Measurements from ENCODE around the gene PALD1. TPM values are rescaled to one million over a fixed set of nuclear protein-coding genes. Genes with fewer than 3 reads are reported as not detected.
"Not testable (repeated sequence)": the region's sequence is repeated elsewhere in the genome, so short reads cannot be mapped to it uniquely, and the experiment has no call there.

PALD1 gene
- total RNA-seq, 2 donors from 2014 or later = 17.3 to 19.7 TPM

GRCh38 chr10:70607936-70608335 lies 129.4 kb downstream of the PALD1 start:
- H3K4me1 Mint-ChIP-seq = no peaks in the 10 kb centered on the region
- DNase-seq = no peak
- Histone ChIP-seq H3K36me3 (ENCODE audit: control insufficient read depth, insufficient read depth, low read length) (no peaks in the 10 kb centered on the region), H3K4me1 (ENCODE audit: control insufficient read depth, insufficient read depth, low read length) (no peaks in the 10 kb centered on the region), H3K9me3 (ENCODE audit: control insufficient read depth, low read length) (no peaks in the 10 kb centered on the region), H3K9ac (ENCODE audit: extremely low read depth, low read length, poor library complexity, severe bottlenecking) (no peak overlapping the region), H3K27me3 (ENCODE audit: control insufficient read depth, insufficient read depth, low read length, poor library complexity, severe bottlenecking) (no peaks in the 10 kb centered on the region), H3K4me3 (ENCODE audit: low read length) (no peak overlapping the region), H3K27ac (ENCODE audit: low read depth, low read length) (no peak overlapping the region)
- H3K9me3 Mint-ChIP-seq = peaks cover 2% of the 10 kb centered on the region
- H3K27me3 Mint-ChIP-seq (ENCODE audit: insufficient read depth) = no peaks in the 10 kb centered on the region
- H3K36me3 Mint-ChIP-seq (ENCODE audit: low read depth) = no peaks in the 10 kb centered on the region
- H3K4me3 Mint-ChIP-seq = no peak overlapping the region
- no peak for TF ChIP-seq CTCF (conservative IDR thresholded peaks at IDR 0.05)
- H3K27ac Mint-ChIP-seq = no peak overlapping the region
- WGBS, 2 experiments (ENCODE audit: insufficient coverage in 1 of 2, insufficient read length in 1 of 2) = 92 to 100% methylated on average over 4 of the region's 4 CpGs

- H3K9me3 Mint-ChIP-seq = peaks cover 2% of the 10 kb centered on the region
- H3K27me3 ChIP-seq (ENCODE audit: control insufficient read depth, insufficient read depth, low read length, poor library complexity, severe bottlenecking) = no peaks in the 10 kb centered on the region
- no peaks in the 10 kb centered on the region for H3K36me3 ChIP-seq (ENCODE audit: control insufficient read depth, insufficient read depth, low read length)
- H3K27ac ChIP-seq (ENCODE audit: low read depth, low read length) = no peak overlapping the region
- no peaks in the 10 kb centered on the region for H3K36me3 Mint-ChIP-seq (ENCODE audit: low read depth)
- WGBS, 2 experiments (ENCODE audit: insufficient coverage in 1 of 2, insufficient read length in 1 of 2) = 91 to 96% methylated on average over 2 of the region's 2 CpGs
- no peak for TF ChIP-seq CTCF (conservative IDR thresholded peaks at IDR 0.05)
- no peak overlapping the region for H3K4me3 ChIP-seq (ENCODE audit: low read length)
- no peaks in the 10 kb centered on the region for H3K9me3 ChIP-seq (ENCODE audit: control insufficient read depth, low read length)
- H3K27me3 Mint-ChIP-seq (ENCODE audit: insufficient read depth) = no peaks in the 10 kb centered on the region
- no peaks in the 10 kb centered on the region for H3K4me1 Mint-ChIP-seq
- no peaks in the 10 kb centered on the region for H3K4me1 ChIP-seq (ENCODE audit: control insufficient read depth, insufficient read depth, low read length)
- H3K9ac ChIP-seq (ENCODE audit: extremely low read depth, low read length, poor library complexity, severe bottlenecking) = no peak overlapping the region
- no peak overlapping the region for H3K27ac Mint-ChIP-seq
- H3K4me3 Mint-ChIP-seq = no peak overlapping the region
- DNase-seq = no peak
Observed at GRCh38 chr10:70613941-70614340, 135.4 kb downstream of the PALD1 start.

DNA sequence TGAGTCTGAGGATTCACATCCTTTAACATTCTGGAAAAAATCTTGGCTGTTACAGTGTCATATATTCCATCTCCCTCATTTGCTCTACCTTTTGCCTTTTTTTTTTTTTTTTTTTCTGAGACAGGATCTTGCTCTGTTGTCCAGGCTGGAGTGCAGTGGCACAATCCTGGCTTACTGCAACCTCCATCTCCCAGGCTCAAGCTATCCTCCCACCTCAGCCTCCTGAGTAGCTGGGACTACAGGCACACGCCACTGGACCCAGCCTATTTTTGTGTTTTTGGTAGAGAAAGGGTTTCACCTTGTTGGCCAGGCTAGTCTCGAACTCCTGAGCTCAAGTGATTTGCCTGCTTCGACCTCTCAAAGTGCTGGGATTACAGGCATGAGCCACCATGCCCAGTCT lies 135.8 kb downstream of the PALD1 start:
- H3K4me1 Mint-ChIP-seq; H3K9ac ChIP-seq (ENCODE audit: extremely low read depth, low read length, poor library complexity, severe bottlenecking); H3K4me1 ChIP-seq (ENCODE audit: control insufficient read depth, insufficient read depth, low read length); H3K36me3 Mint-ChIP-seq (ENCODE audit: low read depth); H3K36me3 ChIP-seq (ENCODE audit: control insufficient read depth, insufficient read depth, low read length); H3K27ac ChIP-seq (ENCODE audit: low read depth, low read length); H3K4me3 ChIP-seq (ENCODE audit: low read length); H3K9me3 Mint-ChIP-seq; H3K27me3 ChIP-seq (ENCODE audit: control insufficient read depth, insufficient read depth, low read length, poor library complexity, severe bottlenecking); H3K27ac Mint-ChIP-seq; H3K4me3 Mint-ChIP-seq; H3K9me3 ChIP-seq (ENCODE audit: control insufficient read depth, low read length); H3K27me3 Mint-ChIP-seq (ENCODE audit: insufficient read depth); DNase-seq: not testable (repeated sequence)
- WGBS, 2 experiments (ENCODE audit: insufficient coverage in 1 of 2, insufficient read length in 1 of 2) = 94 to 96% methylated on average over 2 to 3 of the region's 3 CpGs

- DNase-seq = no peak
- H3K4me3 Mint-ChIP-seq = no peak overlapping the region
- H3K27ac Mint-ChIP-seq = no peak overlapping the region
- peaks cover 2% of the 10 kb centered on the region for H3K36me3 Mint-ChIP-seq (ENCODE audit: low read depth)
- no peaks in the 10 kb centered on the region for H3K4me1 ChIP-seq (ENCODE audit: control insufficient read depth, insufficient read depth, low read length)
- peaks cover 12% of the 10 kb centered on the region for H3K9me3 ChIP-seq (ENCODE audit: control insufficient read depth, low read length)
- no peaks in the 10 kb centered on the region for H3K4me1 Mint-ChIP-seq
- no peak overlapping the region for H3K9ac ChIP-seq (ENCODE audit: extremely low read depth, low read length, poor library complexity, severe bottlenecking)
- no peaks in the 10 kb centered on the region for H3K27me3 ChIP-seq (ENCODE audit: control insufficient read depth, insufficient read depth, low read length, poor library complexity, severe bottlenecking)
- H3K4me3 ChIP-seq (ENCODE audit: low read length) = no peak overlapping the region
- no peaks in the 10 kb centered on the region for H3K27me3 Mint-ChIP-seq (ENCODE audit: insufficient read depth)
- WGBS, 2 experiments (ENCODE audit: insufficient coverage in 1 of 2, insufficient read length in 1 of 2) = 93% methylated on average over 2 of the region's 2 CpGs; no CpG with 5 or more reads in 1 of the 2 experiments
- no peak for TF ChIP-seq CTCF (conservative IDR thresholded peaks at IDR 0.05)
- H3K36me3 ChIP-seq (ENCODE audit: control insufficient read depth, insufficient read depth, low read length) = no peaks in the 10 kb centered on the region
- no peak overlapping the region for H3K27ac ChIP-seq (ENCODE audit: low read depth, low read length)
- H3K9me3 Mint-ChIP-seq = peaks cover 12% of the 10 kb centered on the region
Observed at GRCh38 chr10:70615211-70615610, 136.6 kb downstream of the PALD1 start.
